NCI-H526 treated with DMSO at 0.1 percent for 48 hours (cell line): Measurements from ENCODE around the gene ACOT7.
"Not testable (repeated sequence)": the region's sequence is repeated elsewhere in the genome, so short reads cannot be mapped to it uniquely, and the experiment has no call there.

Experiments
- DNase-seq: peaks from one replicate; lab custom pipeline; 2025; lab: John Stamatoyannopoulos, UW

The ACOT7 gene

DNA sequence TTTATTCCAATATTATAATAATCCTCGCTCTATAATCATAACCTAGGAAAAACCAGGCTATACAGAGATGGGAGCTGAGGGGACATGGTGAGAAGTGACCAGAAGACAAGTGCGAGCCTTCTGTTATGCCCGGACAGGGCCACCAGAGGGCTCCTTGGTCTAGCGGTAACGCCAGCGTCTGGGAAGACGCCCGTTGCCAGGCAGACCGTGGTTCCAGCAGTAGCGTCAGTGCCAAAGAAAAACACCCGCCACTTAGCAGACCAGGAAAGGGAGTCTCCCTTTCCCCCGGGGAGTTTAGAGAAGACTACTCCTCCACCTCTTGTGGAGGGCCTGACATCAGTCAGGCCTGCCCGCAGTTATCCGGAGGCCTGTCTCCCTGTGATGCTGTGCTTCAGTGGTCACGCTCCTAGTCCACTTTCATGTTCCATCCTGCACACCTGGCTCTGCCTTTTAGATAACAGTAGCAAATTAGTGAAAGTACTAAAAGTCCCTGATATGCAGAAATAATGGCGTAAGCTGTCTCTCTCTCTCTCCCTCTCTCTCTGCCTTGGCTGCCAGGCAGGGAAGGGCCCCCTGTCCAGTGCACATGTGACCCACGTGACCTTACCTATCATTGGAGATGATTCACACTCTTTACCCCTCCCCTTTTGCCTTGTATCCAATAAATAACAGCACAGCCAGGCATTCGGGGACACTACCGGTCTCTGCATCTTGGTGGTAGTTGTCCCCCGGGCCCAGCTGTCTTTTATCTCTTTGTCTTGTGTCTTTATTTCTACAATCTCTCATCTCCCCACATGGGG, 30.3 kb downstream of the ACOT7 start:
- not testable (repeated sequence) for DNase-seq

DNA sequence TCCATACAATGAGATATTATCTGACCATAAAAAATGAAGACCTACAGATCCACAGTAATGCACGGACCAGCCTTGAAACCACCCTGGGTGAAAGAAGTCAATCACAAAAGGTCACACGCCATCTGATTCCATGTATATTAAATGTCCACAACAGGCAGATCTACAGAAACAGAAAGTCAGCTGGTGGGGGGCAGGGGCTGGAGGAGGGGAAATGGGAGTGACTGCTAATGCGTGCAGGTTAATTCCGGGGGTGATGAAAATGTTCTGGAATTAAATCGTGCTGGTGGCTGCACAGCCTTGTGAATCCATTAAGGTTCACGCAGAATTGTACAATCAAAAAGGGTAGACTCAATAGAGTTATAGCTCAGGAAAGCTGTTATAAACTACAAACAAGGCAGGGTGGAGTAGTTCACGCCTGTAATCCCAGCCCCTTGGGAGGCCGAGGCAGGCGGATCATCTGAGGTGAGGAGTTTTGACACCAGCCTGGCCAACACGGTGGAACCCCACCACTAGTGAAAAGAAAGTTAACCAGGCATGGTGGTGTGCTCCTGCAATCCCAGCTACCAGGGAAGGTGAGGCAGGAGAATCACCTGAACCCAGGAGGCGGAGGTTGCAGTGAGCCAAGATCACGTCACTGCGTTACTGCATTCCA, 32.3 kb downstream of the ACOT7 start:
- DNase-seq: no peak

DNA sequence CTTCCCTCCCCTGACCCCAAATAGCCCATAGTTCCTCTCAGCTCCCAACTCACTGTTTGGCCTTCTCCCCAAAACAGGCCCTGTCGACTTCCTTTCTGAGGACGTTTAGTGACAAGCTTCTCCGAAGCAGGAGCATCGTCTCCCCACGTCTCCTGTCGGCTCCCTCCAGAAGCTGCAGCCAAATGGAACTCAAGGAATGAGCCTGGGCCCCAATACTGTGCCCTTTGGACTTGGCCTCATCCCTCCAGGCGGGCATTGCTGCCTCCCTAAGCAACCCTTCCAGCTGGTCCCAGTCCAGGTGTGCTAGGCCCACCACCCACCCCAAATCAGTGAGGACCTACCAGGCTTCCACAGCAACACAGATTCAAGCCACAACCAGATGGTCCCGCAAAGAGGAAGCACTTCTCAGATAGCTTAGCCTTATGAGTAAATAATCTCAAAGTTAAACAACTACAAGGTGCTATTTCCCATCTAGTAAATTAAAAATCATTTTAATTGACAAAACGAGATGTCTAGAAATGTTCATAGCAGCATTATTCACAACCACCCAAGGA, 33.0 kb downstream of the ACOT7 start:
- DNase-seq: no peak

DNA sequence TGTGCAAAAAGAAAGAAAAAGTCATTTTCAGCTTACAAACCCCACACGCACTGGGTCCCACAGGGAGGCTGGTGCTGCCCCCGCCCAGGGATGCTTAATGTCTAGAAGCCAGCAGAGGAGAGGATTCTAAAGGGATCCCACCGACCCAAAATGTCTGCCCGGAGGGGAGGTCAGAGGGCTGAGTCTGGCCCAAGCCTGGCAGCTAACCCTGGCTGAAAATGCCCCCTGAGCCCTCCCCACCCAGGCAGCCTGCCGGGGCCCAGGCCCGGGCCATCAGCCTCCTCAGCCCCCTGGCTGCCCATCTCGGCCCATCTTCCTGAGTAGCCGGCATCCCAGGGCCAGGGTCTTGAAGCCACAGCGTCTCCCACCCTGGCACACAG, 33.5 kb downstream of the ACOT7 start:
- DNase-seq: no peak

DNA sequence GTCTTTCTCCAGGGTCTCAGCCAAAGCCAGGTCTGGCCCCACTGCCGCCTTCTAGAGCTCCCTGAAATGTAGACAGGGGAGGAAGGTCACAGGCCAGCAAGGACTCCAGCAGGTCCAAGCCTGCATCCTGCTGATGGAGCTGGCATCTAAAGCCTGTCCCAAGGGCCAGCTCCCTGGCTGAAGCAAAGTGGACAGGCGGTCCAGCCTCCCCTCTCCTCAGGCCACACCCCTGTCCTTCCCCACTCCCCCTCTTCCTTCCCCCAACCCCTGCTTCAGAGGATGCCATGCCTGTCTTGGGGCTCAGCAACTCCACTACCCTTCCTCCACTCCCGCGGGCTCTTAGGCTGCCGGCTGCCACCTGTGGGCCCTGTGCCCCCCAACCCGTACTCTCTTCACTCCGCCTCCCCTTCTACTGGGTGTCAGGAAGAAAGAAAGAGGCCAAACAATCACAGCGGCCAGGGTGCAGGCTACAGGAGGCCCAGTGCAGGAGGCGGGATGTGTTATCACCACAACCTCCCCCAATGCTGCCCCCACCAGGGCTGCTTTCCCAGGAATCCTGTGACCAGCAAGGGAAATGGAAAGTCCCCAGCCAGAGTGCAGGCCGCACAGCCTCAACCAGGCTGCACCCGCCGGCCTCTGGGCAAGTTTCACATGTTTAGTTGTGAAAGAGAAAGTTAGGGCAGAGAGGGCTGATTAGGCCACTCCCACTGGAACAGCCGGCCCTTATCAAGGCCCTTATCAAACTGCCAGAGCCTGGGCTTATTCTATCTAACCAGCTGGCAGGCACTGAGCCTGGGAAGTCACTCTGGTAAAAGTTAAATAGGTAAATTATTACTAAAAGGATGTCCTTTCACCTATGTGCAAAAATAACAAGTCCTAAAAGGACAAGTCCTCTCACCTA, 34.1 kb downstream of the ACOT7 start:
- no peak for DNase-seq

DNA sequence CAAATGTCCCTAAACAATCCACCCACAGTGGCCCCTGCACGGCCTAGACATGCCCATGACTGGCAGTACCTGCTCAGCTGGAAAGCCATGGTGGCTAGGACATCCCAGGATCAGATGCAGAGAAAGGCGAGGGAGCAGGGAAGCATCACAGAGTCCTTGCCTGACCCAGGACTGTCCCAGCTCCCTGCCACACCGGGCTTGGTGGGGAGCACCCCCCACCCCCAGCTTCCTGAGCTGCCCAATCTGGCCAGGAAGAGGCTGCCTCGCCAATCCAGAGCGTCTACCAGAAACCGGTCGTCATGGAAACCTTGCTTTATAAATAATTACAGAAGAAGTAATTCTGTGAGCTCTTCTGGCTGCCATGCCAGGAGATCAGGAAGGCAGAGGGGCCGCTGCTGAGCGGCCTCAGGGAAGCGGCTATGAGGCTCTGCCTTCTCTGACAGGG, 34.8 kb downstream of the ACOT7 start:
- no peak for DNase-seq

DNA sequence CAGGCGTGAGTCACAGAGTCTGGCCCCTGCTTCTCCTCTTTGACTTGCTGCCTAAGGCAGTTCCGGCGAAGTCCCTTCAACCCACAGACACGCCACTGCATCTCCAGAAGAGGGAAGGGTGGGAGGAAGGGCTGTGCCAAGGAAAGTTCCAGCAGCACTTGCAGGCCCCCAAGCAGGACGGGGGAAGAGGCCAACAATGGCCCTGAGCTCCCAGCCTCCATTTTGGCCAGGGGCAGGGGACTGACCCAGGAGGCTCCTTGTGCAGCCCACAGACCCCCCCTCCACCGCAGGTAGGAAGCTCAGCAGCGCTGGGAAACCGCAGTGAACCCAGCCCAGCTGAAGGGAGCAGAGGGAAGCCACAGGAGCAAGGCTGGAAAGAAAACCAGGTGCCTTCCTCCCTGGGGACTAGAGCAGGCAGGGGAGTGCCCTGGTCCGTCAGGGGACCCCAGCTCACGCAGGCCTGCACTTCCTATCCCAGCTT, 35.4 kb downstream of the ACOT7 start:
- DNase-seq: no peak

DNA sequence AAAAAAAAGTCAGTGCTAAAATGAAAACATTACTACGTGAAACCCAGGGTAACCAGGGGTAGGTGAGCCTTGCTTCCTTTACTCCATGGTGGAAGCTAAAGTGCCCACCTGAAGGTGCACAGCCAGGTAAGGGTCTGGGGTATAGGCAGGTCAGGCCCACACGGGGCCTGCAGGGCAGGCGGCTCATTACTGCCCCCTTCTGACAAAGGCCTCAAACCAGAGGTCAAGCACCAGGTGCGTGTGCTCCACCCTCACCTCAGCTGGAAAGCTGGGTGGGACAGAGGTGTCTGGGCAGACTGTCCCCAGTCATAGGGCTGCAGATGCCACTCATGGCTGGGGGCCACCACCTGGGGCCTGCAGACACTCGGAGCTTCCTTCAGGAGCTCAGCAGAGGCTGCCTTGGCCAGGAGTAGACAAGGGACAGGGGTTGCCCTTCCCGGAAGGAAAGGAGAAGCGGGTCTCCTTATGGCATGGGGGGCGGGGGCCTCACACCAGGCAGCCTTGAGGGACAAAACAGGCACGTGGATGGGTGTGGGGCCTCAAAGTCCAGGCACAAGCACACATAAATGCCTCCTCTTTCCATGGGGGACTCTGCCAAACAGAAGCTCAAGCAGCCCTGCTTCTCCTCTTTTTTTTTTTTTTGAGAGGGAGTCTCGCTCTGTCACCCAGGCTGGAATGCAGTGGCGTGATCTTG, 36.2 kb downstream of the ACOT7 start:
- DNase-seq: no peak

DNA sequence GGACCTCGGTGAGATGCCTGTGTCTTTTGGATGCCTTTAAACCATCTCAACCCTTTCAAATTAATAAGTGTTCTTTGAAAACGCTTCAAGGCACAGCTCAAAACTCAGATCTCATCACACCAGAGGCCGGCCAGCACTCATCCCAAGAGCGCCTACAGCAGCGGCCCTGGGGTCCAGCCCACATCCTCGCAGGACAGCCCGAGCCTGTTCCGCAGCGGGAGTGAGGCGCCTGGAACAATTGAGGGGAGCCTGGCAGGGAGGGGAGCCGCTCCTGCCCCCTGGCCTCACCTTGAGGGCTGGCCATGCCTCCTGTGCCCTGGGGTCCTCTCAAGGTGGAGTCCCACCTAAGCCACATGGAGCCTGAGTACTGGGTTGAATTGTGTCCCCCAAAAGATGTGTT, 37.9 kb downstream of the ACOT7 start:
- DNase-seq: no peak

DNA sequence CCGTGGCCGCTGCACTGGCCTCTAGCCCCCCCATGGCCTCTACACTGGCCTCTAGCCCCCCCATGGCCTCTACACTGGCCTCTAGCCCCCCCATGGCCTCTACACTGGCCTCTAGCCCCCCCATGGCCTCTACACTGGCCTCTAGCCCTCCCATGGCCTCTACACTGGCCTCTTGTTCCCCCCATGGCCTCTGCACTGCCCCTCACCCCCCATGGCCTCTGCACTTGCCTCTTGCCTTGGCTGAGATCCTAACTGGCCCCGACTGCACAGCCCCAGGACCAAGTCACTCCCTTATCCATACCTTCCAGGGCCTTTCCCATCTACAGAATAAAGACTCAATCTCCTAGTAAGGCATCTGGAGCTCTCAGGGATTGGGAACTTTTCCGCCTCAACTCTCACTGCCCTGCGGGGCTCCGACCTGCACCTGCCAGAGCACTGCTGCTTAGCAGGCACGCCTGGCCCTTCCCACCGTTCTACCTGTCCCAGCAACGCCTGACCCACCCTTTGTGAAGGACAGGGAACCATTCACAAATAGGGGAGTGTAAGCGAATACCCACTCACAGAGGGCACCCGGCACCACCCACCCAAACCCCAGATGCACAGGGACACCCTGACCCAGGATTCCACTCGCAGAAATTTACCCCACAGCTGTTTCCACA, 38.8 kb downstream of the ACOT7 start:
- no peak for DNase-seq

DNA sequence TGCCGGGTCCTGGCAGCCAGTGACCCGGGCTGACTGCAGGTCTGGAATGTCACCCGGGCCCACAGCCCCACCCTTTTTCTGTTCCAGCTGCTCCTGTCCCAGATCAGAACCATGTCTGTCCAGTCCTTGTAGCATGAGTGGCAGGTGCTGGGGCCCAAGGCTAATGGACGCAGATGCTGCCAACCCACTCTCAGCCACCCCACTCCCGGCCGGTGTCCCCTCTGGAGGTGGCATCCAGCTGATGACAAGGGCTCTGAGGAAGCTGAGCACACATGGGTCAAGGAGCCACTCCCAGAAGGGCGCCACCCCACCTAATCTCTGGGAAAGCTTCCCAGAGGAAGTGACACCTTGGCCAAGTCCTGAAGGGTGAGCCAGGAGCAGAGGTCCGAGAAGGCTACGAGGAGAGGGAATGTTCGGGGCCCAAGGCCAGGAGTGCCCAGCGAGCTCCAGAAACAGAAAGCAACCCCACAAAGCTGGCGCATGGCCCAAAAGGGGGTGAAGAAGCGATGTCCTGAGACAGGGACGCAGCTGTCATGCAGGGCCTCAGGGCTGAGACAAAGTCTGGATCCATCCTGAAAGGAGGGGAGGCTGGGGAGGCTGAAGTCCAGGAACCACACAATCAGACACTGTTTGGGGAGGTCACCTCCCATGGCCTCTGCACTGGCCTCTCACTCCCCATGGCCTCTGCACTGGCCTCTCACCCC, 39.5 kb downstream of the ACOT7 start:
- no peak for DNase-seq

DNA sequence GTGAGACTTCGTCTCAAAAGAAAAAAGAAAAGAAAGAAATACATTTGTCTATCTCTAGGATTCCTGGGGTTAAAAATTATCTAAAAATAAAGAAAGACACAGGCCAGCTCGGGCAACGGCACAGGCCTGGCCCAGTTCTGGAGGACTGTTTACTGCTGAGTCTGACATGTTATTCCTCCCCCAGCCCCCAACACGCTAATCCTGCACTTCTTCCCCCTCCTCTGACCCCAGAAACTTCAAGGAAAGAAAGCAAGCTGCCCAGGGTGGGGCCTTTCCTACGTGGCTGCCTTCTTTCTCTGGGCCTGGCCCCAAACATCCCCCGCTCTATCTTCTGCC, 40.0 kb downstream of the ACOT7 start:
- DNase-seq: no peak

DNA sequence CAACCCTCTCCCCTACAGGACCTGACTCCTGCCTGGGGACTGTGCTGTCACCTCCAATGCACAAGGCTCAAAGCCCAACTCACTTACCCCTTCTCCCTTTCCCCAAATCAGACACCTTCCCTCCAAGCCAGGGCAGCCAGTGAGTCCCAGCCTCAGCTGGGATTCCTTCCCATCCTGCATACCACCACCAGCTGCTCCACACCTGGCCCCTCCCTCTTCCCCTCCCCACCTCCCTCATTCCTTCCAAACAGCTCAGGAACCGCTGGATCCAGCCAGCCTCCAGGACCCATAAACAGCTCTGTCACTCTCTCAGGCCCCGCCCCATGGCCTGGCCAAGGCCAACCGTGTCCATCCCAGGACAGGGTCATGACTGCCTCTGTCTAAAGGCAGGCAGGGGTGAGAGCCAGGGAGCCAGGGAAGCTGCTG, 41.4 kb downstream of the ACOT7 start:
- no peak for DNase-seq

DNA sequence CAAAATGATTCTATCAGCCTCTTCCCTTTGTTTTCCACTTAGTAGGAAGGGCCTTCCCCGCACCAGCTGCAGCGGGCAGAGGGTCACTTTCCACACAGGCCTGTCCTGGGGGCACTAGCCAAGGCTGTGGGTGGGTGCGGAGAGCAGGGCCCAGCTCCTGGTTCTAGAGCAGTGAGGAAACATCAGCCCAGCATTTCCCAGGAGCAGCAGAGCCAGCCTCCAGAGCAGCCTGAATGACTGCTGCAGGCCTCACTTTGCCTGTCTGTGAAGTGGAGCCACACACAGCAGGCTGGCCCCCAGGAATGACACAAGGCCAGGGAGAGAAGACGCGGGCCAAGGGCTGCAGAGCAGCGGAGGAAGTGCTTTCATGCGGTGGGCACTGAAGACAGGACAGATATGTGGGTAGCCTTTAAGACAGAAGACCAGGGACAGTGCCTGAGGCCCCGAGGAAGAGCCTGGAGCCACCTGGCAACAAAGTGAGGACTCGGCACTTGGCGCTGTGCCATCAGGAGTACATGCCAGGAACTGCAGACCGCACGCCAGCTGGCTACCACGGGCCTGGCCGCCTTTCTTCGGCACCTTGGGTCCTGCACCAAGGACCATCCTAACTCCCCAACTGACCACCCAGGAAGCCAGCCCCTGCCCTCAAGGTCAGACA, 42.0 kb downstream of the ACOT7 start:
- DNase-seq: no peak

DNA sequence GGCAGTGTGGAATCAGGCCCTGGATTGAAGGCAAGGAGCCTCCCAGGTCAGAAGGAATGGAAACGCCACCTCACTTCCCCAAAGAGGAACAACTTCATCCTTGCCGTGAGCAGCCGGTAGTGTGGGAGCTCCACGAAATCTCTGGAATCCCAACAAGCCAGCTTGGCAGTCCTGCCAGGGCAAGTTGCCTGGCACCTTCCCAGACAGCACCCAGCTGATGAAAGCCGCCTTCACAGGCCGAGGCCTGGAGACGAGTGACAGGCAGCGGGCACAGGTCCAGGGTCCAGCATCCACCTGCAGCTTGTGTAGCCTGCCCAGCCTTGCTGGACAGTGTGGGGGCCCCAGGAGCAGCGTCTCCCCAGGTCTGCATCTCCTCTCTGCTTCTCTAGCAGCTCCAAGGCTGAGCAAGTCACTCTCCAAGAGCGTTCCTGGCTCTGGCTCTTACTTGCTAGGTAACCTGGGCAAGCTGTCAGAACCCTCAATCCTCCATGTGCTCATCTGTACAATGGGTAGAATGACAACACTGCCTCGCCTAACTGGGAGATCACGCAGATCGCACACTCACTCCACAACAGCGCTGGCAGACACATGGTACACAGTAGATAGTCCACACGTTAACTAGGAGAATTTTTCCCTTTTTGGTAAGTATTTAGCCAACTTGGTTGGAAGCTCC, 43.0 kb downstream of the ACOT7 start:
- DNase-seq: no peak

DNA sequence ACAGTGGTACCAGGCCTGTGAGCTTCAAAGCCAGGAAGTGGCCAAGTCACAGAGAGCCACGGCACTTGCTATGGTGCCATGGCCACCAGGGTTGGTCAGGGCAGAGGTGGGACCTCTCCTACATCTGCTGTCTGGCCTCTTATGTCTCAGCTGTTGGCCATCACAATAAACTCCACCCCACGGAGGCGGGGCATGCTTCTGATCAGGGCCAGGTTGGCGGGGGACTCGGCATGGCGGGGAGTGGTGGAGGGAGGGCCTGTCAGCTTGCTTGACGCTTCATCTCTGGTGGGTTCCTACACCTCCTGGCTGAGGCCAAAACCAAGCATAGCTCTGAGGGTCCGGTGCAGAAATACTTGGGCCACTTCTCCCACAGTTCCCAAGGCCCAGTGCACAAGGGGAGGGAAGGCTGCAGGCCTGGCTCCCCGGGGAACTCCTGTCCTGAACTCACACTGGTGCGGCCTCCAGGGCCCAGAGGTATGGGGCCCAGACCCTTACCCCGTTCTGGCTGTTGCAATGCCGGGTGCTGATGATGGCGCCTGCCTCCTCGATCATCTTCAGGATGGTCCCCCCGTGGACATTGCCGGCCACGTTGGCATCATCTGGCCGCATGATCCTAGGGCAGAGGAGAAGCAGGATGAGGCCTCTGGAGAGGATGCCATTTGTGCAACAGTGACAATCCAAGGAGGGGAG, 44.2 kb downstream of the ACOT7 start:
- no peak for DNase-seq

DNA sequence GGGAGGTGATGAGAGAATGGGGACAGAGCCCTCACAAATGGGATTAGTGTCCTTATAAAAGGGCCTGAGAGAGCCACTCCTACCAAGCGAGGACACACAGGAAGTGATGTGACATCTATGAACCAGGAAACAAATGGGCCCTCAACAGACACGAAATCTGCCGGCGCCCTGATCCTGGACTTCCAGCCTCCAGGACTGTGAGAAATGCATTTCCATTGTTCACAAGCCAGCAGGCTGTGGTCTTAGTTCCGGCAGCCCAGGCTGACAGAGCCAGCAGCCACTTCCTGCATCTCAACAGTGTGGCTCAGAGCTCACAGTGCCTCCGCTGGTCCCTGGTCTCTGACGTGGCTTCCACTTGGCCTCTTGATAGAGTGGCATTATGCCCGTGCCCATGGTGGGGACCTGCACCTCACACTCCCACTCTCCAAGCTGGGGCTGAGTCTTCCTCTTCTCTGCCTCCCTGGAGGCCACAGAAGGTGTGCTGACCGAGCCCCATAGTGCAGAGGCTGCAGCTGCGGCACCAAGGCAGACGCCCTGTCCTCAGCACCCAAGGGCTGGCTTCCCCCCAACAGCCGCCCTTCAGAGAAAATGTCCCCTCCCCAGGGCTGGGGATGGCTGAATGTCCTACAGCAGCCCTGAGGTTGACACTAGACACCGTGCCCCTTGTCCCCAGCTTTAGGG, 44.9 kb downstream of the ACOT7 start:
- DNase-seq: no peak
